Activated CD4-positive, alpha-beta T cell treated with anti-CD3 and anti-CD28 coated beads, Interleukin-2, amount 50 U/mL, for 48 hours (primary cell): Measurements from ENCODE around the gene TSPAN2.

Experiments used
- DNase-seq, 2 experiments: peaks; one replicate each; pipeline ENCODE4 v3.0.0-alpha.2; 2020

Gene TSPAN2

DNA sequence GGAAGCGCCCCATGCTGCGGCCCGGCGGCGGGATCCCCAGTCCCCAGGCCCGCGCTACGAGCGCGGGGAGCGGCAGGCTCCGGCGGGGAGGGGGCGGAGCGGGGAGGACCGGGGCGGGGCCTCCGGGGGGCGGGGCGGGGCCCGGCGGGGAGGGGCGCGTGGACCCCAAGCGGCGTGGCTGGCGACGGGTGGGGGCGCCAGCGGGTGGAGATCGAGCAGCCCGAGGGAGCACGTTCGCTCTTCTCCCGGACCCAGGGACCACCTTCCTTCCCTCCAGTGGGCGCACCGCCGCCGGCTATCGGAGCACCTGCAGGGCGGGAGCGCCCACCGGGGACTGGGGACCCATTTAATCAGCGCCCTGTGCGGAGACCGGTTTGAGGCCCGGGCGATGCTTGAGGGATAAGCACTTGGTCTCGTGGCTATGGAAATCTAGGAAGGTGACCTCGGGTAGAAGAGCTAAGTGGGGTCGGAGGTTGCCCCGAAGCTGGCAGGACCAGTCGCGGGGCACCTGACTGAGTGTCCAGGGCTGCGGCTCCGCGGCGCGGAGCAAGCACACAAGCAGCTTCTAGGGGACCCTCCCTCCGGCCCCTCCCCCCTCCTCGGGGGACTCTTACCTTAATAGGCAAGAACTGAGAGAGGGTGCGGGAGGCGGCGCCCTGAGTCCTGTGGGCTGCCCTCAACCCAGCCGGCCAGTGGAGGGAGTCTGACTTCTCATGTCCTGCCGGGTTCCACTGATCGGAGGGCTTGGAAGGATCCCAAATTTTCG lies at the start of gene TSPAN2:
Gene TSPAN2, minus strand, starts transcription at position 84 of the 766 bp plus-strand sequence. Its CDS starts 71 bp downstream, at position 13.
- DNase-seq, result peak; percentile 34 to 36

- peak; percentile 65 to 72 for DNase-seq
Measured at GRCh38 chr1:115138973-115139372, 49.7 kb upstream of the TSPAN2 start.

GRCh38 chr1:115138271-115138670 lies 49.0 kb upstream of the TSPAN2 start:
- no peak for DNase-seq

- no peak for DNase-seq
Measured at GRCh38 chr1:115137191-115137590, 47.9 kb upstream of the TSPAN2 start.

- no peak for DNase-seq
Measured at GRCh38 chr1:115136706-115137105, 47.4 kb upstream of the TSPAN2 start.

- no peak for DNase-seq
Measured at GRCh38 chr1:115136106-115136505, 46.8 kb upstream of the TSPAN2 start.

- DNase-seq, result no peak
Measured at GRCh38 chr1:115135681-115136080, 46.4 kb upstream of the TSPAN2 start.

- no peak for DNase-seq
Measured at GRCh38 chr1:115134850-115135480, 45.7 kb upstream of the TSPAN2 start.

GRCh38 chr1:115134231-115134630 lies 44.9 kb upstream of the TSPAN2 start:
- no peak for DNase-seq

GRCh38 chr1:115133440-115133839 lies 44.1 kb upstream of the TSPAN2 start:
- DNase-seq, result no peak

- DNase-seq, result no peak
Measured at GRCh38 chr1:115130786-115131185, 41.5 kb upstream of the TSPAN2 start.

DNA sequence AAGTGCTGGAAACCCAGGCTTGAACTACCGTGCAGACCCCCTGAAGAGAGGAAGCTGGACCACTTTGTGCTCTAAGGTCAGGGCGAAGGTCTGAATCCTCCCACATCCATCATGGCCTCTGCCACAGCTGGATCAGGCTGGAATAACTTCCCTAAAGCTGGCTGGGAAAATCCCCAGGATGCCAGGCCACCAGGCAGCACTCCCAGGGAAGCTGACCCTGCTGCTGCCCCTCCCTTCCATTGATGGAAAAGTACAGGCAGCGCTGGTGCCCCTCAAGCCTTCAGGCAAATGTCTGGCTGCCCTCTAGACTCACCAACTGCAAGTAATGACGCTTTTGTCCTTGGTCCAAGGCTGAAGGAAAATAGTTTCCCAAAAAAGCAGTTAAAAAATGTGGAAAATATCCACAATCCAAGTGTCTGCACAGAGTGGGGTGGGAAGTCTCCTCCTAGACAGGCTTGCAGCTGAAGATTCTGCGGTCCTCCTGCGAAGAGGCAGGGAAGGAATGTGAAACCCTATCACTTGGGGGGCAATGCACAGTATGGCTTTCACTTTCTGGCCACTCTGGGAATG lies 39.9 kb upstream of the TSPAN2 start:
- no peak for DNase-seq

- no peak for DNase-seq
Measured at GRCh38 chr1:115127539-115127938, 38.2 kb upstream of the TSPAN2 start.

- DNase-seq, result no peak
Measured at GRCh38 chr1:115126516-115126915, 37.2 kb upstream of the TSPAN2 start.

GRCh38 chr1:115123116-115123515 lies 33.8 kb upstream of the TSPAN2 start:
- DNase-seq, result no peak

- no peak for DNase-seq
Measured at GRCh38 chr1:115121793-115122192, 32.5 kb upstream of the TSPAN2 start.

DNA sequence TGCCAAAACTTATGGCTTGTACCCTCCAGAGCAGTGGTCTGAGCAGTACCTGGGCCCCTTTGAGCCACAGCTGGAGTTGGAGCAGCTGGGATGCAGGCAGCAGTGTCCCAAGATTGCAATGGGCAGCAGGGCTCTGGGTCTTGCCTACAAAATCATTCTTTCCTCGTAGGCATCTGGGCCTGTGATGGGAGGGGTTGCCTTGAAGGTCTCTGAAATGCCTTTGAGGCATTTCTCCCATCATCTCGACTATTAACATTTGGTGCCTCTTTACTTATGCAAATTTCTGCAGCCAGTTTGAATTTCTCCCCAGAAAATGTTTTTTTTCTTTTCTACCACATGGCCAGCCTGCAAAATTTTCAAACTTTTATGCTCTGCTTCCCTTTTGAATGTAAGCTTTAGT lies 31.0 kb upstream of the TSPAN2 start:
- DNase-seq, result no peak

GRCh38 chr1:115118611-115119010 lies 29.3 kb upstream of the TSPAN2 start:
- DNase-seq, result no peak

DNA sequence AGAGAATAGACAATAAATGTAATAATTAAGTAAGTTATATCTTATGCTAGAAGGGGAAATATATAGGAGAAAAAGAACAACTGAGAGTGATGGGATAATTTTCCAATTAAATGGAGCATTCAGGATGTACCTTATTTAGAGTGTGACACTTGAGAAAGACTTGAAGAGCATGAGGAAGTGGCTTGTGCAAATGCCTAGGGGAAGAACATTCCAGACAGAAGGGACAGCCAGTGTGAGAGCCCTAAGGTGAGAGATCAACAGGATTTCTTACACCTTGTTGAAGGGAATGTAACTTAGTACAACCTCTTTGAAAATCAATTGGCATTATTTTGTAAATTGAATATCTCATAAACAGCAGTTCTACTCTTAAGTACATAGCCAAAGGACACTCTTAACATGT lies 28.8 kb upstream of the TSPAN2 start:
- no peak for DNase-seq

DNA sequence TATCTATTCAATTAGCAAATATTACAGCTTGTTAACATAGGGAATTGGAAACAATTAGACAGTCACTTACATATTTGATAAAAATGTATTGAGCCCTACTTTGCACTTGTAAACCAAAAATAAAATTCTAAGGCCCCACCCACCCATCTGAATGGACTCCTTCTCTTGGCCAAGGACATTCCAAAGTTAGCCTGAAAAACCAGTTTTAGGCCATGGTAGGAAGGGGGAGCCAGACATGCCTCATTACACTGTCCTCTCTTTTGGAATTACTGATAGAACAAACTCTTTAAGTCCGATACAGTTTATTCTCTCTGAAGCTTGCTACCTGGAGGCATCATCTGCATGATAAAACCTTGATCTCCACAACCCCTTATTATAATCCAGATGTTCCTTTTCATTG lies 28.0 kb upstream of the TSPAN2 start:
- DNase-seq, result no peak

DNA sequence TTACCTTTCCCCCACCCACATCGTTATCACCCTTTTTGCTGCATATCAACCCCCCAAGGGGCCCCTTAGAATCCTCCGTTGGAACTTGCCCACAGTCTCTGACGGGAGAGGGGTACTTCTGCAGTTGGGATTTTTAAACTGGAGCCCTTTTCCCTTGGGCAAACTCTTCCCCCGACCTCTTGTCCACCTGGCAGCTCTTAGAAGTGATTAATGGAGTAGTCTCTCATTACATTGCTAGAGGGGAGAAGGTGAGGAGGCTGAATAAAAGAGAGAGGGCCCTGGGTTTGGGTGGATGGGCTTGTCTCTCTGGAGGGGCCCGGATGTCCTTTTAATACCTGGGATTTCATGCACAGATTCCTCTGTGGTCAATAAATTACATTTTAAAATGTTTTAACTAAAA lies 27.2 kb upstream of the TSPAN2 start:
- no peak for DNase-seq

DNA sequence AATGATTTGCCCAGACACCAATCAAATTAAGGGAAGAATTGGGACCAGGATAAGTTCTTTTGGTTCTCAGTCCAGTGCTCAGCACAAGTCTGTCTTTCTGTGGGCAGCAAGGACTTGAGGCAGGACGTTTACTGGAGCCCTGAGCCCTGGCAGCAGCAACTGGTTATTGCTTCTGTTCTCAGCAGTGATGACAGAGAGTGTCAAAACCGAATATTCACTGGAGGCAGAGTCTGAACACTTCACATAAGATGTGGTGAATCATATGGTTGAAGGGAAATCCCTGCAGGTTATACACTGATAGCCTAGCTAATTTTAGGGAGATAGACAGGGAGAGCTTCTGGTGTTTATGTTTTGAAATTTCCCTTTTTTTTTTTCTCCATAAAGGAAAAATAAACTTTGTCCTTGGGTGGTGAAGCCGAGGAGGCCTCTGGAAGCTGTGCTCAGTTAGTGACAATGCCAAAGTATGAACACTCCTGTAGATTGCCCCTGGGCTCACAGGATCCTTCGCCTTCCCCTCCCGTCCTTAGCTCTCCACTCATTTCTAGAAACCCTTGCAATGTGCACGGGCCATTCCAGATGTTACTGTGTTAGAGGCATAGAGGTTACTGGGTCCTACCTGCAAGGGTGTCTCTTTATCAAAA lies 26.3 kb upstream of the TSPAN2 start:
- DNase-seq, result no peak

- no peak for DNase-seq
Measured at GRCh38 chr1:115114308-115114707, 25.0 kb upstream of the TSPAN2 start.

DNA sequence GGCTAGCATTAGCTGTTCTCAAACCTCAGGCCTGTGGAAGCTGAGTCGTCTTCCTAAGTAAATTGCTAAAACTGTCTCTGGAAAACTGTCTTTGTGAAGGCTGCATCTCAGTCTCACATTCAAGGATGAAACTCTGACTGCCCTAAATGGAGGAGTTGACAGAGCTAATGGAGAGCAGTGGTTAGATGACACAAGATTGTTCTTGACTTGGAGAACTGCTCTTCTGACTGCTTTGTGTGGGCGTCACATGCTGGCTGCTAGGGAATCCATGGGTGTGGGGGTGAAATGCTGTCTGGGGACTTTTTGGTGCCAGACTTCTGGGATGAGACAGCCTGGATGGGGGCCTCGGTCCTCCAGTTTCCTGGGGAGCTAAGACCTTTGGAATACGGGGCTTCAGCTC lies 24.5 kb upstream of the TSPAN2 start:
- no peak for DNase-seq
